Fibroblast of lung (primary cell): ENCODE measurements around the gene GOLGA5.

Experiments
- EZH2 ChIP-seq: IDR thresholded peaks from 2 replicates; pipeline ENCODE4 v1.5.1; 2012; ENCODE audit warnings: low read length, control low read depth, mild to moderate bottlenecking; ENCODE audit errors: missing control alignments
- TF ChIP-seq, protein P1 (sequence below), 2 donors: IDR thresholded peaks in 1 of 2; conservative IDR thresholded peaks in 1 of 2; 1 replicate in 1 of 2; 2 replicates in 1 of 2; pipeline ENCODE4 v1.5.1; 2011 to 2012; ENCODE audit warnings: low read length in 2 of 2, control low read depth in 1 of 2, inconsistent platforms in 1 of 2, low read depth in 1 of 2, mild to moderate bottlenecking in 1 of 2

- TF ChIP-seq, protein P1, sequence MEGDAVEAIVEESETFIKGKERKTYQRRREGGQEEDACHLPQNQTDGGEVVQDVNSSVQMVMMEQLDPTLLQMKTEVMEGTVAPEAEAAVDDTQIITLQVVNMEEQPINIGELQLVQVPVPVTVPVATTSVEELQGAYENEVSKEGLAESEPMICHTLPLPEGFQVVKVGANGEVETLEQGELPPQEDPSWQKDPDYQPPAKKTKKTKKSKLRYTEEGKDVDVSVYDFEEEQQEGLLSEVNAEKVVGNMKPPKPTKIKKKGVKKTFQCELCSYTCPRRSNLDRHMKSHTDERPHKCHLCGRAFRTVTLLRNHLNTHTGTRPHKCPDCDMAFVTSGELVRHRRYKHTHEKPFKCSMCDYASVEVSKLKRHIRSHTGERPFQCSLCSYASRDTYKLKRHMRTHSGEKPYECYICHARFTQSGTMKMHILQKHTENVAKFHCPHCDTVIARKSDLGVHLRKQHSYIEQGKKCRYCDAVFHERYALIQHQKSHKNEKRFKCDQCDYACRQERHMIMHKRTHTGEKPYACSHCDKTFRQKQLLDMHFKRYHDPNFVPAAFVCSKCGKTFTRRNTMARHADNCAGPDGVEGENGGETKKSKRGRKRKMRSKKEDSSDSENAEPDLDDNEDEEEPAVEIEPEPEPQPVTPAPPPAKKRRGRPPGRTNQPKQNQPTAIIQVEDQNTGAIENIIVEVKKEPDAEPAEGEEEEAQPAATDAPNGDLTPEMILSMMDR (conservative IDR thresholded peaks at IDR 0.05 in 1 of 2, IDR thresholded peaks at IDR 0.05 in 1 of 2; ENCODE audit: low read depth in 1 of 2, low read length in 2 of 2) = no peak
- TF ChIP-seq EZH2 = no peak
Measured at GRCh38 chr14:92860049-92860840, 66.1 kb downstream of the GOLGA5 start.
